Measurements from ENCODE around the gene DLGAP1. TPM values are rescaled to one million over a fixed set of nuclear protein-coding genes. Genes with fewer than 3 reads are reported as not detected.

DLGAP1 gene
- total and polyA plus RNA-seq, 2 of the 13 experiments (the other 11 are each of a cell fraction or from before 2014, with no cell fraction given) = 0.01 TPM; not detected in 1

GRCh38 chr18:3452750-3453539, 1002.2 kb downstream of the DLGAP1 start:
- 2% methylated on average over 14 of the region's 17 CpGs for WGBS (ENCODE audit: low lambda C conversion rate)
- Histone ChIP-seq H3K79me2 (ENCODE audit: insufficient read depth, low read length) (peaks cover 87% of the 10 kb centered on the region), H2AFZ (ENCODE audit: low read length) (no peak overlapping the region), H3K36me3 (replicated peaks in 1 of 2; ENCODE audit: control insufficient read depth in 1 of 2, insufficient read depth in 2 of 2, low read length in 2 of 2) (peaks cover 1 to 18% of the 10 kb centered on the region in 2 experiments; a peak in 3 of 5 replicates), H3K4me2 (ENCODE audit: low read depth, low read length) (peak overlapping the region; percentile 72), H3K9me3 (ENCODE audit: low read length) (no peaks in the 10 kb centered on the region), H3K4me1 (ENCODE audit: insufficient read depth, low read length) (peaks cover 33% of the 10 kb centered on the region), H3K9ac (ENCODE audit: insufficient read depth, low read depth, low read length) (peak overlapping the region; percentile 96), H3K27ac (ENCODE audit: extremely low read length, insufficient read depth, low read length) (peak overlapping the region; percentile 90), H3K4me3 (replicated peaks in 1 of 3; ENCODE audit: insufficient read depth in 1 of 3, low read depth in 2 of 3, low read length in 3 of 3) (peak overlapping the region; percentile 82 to 93 (median 93)), H3K27me3 (ENCODE audit: control insufficient read depth in 1 of 2, insufficient read depth in 2 of 2, low read length in 2 of 2) (no peaks in the 10 kb centered on the region; a peak in 1 of 5 replicates), H4K20me1 (ENCODE audit: insufficient read depth, low read length) (peaks cover 33% of the 10 kb centered on the region)
- intact Hi-C loops (cut with micrococcal nuclease; ENCODE audit: unreplicated experiment) = no loop called here
- POLR2A ChIA-PET = interaction anchor here (0.8 to 5.8 kb wide), 14 partner anchors 23 to 212 kb away, joined by 3 to 79 read pairs (median 4); partner anchors contain the start of gene MYL12A
- no peak for FAIRE-seq
- no TSS peak for BruUV-seq (replicated peaks)
- in situ Hi-C loops (cut with HindIII; ENCODE audit: extremely low pct_ligation_motif_present, low pct_unique_long_range_greater_than_20kb) = loop anchor here (5.0 to 25.0 kb wide), 5 partner anchors 139 to 391 kb away; no protein-coding TSS in a partner anchor
- no peak for ATAC-seq
- DNase-seq (ENCODE audit: low spot score) = no peak
- CTCF ChIA-PET (ENCODE audit: low intra/inter-chr PET ratio, low total read pairs) = no interaction called here
- no peak for TF ChIP-seq ZNF484 (CRISPR knock-in tag; IDR thresholded peaks at IDR 0.05; ENCODE audit: borderline replicate concordance, low read depth)
- TF ChIP-seq ZNF510 (CRISPR knock-in tag; IDR thresholded peaks at IDR 0.05; ENCODE audit: low read depth) = no peak
- TF ChIP-seq, protein P1, sequence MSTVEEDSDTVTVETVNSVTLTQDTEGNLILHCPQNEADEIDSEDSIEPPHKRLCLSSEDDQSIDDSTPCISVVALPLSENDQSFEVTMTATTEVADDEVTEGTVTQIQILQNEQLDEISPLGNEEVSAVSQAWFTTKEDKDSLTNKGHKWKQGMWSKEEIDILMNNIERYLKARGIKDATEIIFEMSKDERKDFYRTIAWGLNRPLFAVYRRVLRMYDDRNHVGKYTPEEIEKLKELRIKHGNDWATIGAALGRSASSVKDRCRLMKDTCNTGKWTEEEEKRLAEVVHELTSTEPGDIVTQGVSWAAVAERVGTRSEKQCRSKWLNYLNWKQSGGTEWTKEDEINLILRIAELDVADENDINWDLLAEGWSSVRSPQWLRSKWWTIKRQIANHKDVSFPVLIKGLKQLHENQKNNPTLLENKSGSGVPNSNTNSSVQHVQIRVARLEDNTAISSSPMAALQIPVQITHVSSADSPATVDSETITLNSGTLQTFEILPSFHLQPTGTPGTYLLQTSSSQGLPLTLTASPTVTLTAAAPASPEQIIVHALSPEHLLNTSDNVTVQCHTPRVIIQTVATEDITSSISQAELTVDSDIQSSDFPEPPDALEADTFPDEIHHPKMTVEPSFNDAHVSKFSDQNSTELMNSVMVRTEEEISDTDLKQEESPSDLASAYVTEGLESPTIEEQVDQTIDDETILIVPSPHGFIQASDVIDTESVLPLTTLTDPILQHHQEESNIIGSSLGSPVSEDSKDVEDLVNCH (CRISPR knock-in tag; IDR thresholded peaks at IDR 0.05) = no peak
- TF ChIP-seq, protein P2, sequence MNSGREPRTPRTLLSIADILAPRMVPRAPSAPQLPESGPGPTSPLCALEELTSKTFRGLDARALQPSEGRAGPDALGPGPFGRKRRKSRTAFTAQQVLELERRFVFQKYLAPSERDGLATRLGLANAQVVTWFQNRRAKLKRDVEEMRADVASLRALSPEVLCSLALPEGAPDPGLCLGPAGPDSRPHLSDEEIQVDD (CRISPR knock-in tag; IDR thresholded peaks at IDR 0.05; ENCODE audit: borderline replicate concordance) = no peak
- 0 out of 2 replicates have a peak, but pooled peaks have one; percentile 43 for TF ChIP-seq ZC3H13 (CRISPR knock-in tag; IDR thresholded peaks at IDR 0.05)
- TF ChIP-seq KAT7 (CRISPR knock-in tag; IDR thresholded peaks at IDR 0.05; ENCODE audit: borderline replicate concordance) = 0 out of 2 replicates have a peak, but pooled peaks have one; percentile 16
- TF ChIP-seq ZNF460 (CRISPR knock-in tag; IDR thresholded peaks at IDR 0.05; ENCODE audit: borderline replicate concordance) = peak; percentile 76
- TF ChIP-seq, protein P3, sequence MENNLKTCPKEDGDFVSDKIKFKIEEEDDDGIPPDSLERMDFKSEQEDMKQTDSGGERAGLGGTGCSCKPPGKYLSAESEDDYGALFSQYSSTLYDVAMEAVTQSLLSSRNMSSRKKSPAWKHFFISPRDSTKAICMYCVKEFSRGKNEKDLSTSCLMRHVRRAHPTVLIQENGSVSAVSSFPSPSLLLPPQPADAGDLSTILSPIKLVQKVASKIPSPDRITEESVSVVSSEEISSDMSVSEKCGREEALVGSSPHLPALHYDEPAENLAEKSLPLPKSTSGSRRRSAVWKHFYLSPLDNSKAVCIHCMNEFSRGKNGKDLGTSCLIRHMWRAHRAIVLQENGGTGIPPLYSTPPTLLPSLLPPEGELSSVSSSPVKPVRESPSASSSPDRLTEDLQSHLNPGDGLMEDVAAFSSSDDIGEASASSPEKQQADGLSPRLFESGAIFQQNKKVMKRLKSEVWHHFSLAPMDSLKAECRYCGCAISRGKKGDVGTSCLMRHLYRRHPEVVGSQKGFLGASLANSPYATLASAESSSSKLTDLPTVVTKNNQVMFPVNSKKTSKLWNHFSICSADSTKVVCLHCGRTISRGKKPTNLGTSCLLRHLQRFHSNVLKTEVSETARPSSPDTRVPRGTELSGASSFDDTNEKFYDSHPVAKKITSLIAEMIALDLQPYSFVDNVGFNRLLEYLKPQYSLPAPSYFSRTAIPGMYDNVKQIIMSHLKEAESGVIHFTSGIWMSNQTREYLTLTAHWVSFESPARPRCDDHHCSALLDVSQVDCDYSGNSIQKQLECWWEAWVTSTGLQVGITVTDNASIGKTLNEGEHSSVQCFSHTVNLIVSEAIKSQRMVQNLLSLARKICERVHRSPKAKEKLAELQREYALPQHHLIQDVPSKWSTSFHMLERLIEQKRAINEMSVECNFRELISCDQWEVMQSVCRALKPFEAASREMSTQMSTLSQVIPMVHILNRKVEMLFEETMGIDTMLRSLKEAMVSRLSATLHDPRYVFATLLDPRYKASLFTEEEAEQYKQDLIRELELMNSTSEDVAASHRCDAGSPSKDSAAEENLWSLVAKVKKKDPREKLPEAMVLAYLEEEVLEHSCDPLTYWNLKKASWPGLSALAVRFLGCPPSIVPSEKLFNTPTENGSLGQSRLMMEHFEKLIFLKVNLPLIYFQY (CRISPR knock-in tag; IDR thresholded peaks at IDR 0.05; ENCODE audit: borderline replicate concordance) = no peak
- no peak for TF ChIP-seq ZEB1 (IDR thresholded peaks at IDR 0.05; ENCODE audit: insufficient replicate concordance, low read depth)
- no peak for TF ChIP-seq TAF15 (IDR thresholded peaks at IDR 0.05; ENCODE audit: low read depth, low read length, poor library complexity, severe bottlenecking)
- no peak for TF ChIP-seq ZNF274 (CRISPR knock-in tag; IDR thresholded peaks at IDR 0.05)
- TF ChIP-seq, protein P4, sequence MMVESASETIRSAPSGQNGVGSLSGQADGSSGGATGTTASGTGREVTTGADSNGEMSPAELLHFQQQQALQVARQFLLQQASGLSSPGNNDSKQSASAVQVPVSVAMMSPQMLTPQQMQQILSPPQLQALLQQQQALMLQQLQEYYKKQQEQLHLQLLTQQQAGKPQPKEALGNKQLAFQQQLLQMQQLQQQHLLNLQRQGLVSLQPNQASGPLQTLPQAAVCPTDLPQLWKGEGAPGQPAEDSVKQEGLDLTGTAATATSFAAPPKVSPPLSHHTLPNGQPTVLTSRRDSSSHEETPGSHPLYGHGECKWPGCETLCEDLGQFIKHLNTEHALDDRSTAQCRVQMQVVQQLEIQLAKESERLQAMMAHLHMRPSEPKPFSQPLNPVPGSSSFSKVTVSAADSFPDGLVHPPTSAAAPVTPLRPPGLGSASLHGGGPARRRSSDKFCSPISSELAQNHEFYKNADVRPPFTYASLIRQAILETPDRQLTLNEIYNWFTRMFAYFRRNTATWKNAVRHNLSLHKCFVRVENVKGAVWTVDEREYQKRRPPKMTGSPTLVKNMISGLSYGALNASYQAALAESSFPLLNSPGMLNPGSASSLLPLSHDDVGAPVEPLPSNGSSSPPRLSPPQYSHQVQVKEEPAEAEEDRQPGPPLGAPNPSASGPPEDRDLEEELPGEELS (CRISPR knock-in tag; IDR thresholded peaks at IDR 0.05) = no peak
- TF ChIP-seq ZFP1 (CRISPR knock-in tag; IDR thresholded peaks at IDR 0.05) = no peak

All from HepG2 (cell line).